Activated CD8-positive, alpha-beta memory T cell treated with anti-CD3 and anti-CD28 coated beads, Interleukin-2, amount 50 U/mL, for 24 hours (primary cell): Measurements from ENCODE around the gene S100A1.
A peak's percentile ranks its signal among the peaks of the same experiment; 100 is the strongest.
"Not testable (repeated sequence)": the region's sequence is repeated elsewhere in the genome, so short reads cannot be mapped to it uniquely, and the experiment has no call there.

Source experiments
- DNase-seq: peaks from one replicate; pipeline ENCODE4 v3.0.0-alpha.2; 2020; ENCODE audit errors: extremely low read depth

S100A1 gene

DNA sequence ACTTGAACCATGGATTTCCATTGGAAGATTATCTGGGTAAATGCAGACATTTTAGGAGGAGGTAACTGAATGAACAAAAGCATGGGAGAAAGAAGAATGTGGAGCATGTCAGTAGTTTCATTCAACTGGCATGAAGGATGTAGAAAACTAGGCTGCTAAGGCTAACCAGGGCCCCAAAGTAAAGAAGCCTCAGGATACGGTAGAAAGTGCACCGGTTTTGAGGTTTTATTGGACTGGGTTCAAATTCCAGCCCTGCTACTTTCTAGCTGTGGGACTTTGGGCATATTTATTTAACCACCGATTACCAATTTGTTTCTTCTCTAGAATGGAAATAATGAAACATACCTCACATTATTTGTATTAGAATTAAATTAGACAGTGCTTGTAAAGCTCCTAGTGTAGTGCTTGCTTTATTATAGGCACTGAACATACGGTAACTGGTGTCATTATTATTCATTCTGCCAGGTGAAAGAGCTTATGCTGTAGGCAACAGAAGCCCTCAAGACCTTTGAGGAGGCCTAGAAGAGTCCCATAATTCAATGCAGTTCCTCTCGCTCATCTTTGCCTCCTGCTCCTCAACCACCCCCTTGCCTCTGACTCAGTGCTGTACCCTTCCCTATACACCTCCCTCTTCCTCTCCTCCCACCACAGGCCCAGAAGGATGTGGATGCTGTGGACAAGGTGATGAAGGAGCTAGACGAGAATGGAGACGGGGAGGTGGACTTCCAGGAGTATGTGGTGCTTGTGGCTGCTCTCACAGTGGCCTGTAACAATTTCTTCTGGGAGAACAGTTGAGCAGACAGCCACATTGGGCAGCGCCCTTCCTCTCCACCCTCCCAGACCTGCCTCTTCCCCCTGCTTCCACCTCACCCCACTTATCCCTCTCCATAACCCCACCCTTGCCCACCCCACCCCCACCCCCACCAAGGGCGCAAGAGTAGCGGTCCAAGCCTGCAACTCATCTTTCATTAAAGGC is 3.1 kb downstream of the S100A1 start:
- no peak for DNase-seq

GRCh38 chr1:153633161-153633753 is 5.0 kb downstream of the S100A1 start:
- DNase-seq: no peak

GRCh38 chr1:153633754-153634665 is 5.8 kb downstream of the S100A1 start, which contains the start of gene CHTOP:
TSS of gene CHTOP (plus strand) at chr1:153634066. CDS start at chr1:153636589, 2,523 bp downstream.
- peak; percentile 93 for DNase-seq

DNA sequence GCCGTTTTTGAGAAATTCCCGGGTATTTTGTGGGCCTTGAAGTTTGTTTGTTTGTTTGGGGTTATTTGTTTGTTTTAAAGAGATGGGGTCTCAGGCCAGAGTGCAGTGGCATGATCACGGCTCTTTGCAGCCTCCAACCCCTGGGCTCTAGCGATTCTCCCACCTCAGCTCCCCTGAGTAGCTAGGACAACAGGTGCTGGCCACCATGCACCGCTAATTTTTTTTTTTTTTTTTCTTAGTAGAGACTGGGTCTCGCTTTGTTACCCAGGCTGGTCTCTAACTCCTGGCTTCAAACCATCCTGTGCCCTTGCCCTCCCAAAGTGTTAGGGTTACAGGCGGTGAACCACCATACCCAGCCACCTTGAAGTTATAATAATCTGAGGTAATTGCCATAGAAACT is 7.6 kb downstream of the S100A1 start:
- no peak for DNase-seq

- DNase-seq: no peak
Measured at GRCh38 chr1:153636312-153636711, 8.1 kb downstream of the S100A1 start.

GRCh38 chr1:153638261-153638660 is 10.0 kb downstream of the S100A1 start:
- no peak for DNase-seq

GRCh38 chr1:153639280-153639679 is 11.0 kb downstream of the S100A1 start:
- DNase-seq: no peak

- not testable (repeated sequence) for DNase-seq
Measured at GRCh38 chr1:153640213-153640612, 12.0 kb downstream of the S100A1 start.

- DNase-seq: no peak
Measured at GRCh38 chr1:153640861-153641260, 12.6 kb downstream of the S100A1 start.

- no peak for DNase-seq
Measured at GRCh38 chr1:153642161-153642560, 13.9 kb downstream of the S100A1 start.

GRCh38 chr1:153643100-153643499 is 14.9 kb downstream of the S100A1 start:
- no peak for DNase-seq

DNA sequence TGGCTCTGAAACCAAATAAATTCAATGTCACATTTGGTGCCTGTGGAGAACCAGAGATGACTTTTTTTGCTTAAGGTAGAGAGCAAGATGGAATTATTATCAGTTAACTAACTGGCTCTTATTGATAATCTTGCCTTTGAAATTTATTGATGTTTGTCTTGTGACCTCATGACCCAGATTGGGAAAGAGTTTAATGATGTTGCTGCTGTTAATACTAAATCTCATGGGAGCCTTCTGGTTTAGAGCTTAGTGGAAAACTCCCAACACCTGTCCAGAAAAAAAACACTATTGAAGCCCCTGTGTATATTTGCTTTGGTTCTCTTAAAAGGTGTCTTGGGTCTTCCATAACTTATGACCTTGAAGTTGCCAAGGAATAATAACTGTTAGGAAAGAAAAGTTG is 15.6 kb downstream of the S100A1 start:
- DNase-seq: no peak

DNA sequence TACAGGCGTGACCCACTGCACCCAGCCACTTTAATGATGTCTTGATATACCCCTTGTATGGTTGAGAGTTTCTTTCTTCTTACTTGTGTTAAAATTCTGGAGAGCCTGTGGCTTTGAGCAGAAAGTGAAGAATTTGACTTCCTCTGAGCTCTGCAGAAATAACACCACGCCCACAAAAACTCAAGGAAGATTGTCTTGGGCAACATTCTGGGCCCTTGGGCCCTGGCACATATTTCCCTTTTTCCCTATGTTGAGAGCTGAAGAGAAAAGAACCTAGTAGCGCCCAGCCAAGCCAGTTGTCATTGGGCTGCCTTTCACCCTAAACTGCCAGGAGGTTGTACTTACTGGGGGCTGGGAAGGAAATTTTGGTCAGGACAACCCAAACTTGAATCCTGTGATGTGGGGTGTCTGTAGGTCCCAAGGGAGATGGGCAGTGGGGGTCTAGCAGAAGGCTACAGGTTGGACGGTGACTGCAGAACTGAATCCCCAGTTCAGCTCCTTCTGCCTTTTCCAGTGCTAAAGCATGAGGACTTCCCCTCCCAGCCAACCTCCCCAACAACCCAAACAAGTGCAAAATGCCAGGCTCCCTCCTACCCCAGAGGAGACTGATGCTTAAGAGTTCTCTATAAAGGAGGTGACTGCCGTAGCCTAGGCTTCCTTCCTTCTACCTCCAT is 18.6 kb downstream of the S100A1 start:
- DNase-seq: no peak

DNA sequence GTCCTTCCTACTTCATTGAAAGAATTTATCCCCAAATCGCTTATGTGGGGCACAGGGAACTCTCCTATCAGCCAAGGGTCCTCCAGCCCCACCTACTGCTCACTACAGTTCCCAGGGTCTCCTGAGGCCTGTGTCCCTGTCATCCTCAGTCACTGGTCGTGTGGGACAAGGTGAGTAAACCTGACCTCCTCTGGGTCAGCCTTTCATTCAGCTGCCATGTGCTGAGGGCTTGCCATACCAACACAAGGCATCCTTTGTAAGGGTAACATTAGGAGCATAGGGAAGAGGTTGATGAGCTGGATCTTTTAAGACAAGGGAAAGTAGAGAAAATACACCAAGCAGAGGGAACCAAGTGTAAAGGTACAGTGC is 19.1 kb downstream of the S100A1 start:
- DNase-seq: no peak

DNA sequence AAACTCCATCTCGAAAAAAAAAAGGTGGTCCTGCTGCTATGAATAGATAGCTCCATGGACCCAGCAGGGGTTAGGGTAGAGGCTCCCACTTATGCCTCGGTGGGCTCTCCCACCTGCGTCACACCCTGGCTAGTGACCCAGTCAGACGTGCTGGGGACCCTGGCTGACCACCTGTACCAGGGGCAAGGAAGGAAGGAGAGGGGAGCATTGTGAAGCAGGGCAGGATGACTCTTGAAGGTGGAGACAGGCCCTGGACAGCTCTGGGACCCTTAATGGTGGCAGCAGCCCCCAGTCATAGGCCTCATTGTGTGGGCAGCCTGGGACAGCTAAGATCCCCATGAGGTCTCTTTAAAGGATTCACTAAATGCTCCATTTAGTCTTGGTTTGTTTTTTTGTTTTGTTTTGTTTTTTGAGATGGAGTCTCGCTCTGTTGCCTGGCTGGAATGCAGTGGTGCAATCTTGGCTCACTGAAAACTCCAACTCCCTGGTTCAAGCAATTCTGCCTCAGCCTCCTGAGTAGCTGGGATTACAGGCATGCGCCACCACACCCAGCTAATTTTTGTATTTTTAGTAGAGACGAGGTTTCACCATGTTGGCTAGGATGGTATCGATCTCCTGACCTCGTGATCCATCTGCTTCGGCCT is 19.9 kb downstream of the S100A1 start:
- DNase-seq: no peak

DNA sequence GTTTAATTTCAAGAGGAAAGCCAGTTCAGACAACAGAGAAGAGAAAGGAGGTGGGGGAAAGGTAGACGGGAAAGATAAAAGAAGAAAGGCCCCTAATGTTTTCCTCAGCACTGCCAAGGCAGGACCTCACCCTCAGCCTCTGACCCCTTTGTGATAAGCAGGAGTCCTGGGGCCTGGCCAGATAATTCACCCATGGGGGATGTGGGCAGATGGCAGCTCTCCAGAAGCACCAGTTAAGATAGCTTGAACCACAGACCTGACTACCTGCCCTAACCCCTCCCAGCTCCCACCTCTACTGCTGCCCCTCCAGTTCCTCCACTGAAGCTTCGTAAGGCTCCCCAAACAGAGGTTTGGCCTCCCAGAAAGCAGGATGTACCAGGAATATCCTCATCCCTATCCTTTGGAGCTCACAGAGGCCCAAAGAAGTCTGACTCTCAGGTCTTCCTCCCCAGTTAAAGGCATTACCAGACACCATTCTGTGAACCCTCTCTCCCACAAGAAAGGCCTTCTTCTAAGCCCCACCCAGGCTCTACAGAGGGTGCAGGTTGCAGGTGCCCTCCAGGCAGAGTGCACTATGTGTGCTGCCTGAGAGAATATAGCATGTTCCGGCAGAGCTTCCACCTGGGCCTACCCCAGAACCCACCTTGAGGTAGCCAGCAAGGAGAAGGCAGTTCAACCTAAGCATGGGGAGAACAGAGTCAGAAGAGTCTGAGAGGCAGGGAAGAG is 21.1 kb downstream of the S100A1 start:
- no peak for DNase-seq

DNA sequence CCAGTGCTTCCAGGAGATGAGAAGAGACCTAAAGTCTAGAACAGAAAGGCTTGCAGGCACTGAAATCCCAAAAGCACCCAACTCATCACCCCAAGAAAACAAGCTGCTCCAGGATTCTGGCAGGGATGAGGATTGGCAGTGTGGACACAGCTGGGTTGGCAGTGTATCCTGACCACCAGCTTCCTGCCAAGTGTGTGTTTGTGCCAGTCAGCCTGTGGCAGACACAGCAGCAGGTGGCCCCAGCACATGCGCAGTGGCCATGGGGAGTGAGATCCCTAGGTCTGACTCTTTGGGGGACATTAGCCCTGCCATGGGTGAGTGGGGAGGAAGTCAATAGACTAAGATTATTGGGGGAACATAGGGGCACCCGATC is 21.6 kb downstream of the S100A1 start:
- DNase-seq: no peak

GRCh38 chr1:153651771-153652170 is 23.5 kb downstream of the S100A1 start:
- no peak for DNase-seq

GRCh38 chr1:153652805-153653500 is 24.7 kb downstream of the S100A1 start:
- no peak for DNase-seq

DNA sequence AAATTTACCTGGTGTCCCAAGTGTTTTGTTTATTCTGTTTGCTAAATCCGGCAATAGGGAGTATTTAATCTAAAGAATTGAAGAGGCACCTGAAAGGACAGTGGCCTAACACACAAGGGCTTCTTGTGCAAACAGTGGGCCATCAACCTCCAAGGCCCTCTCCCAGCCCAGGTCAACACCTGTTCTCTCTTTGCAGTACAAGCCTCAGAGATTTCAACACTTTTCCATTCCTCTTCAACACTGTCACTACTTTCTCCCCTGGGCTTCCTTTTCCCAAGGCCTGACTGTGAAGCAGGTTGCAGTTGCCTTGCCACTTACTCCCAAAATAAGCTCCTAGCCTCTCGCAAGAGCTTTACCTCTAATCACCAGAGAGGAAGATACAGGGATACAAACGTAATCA is 27.1 kb downstream of the S100A1 start:
- no peak for DNase-seq
